Urinary bladder (tissue), 4 donors: ENCODE results near the gene ROPN1L. TPM values are rescaled to one million over a fixed set of nuclear protein-coding genes. Genes with fewer than 3 reads are reported as not detected.
"Not testable (repeated sequence)": the region's sequence is repeated elsewhere in the genome, so short reads cannot be mapped to it uniquely, and the experiment has no call there.

Source experiments
- DNase-seq: peaks from one replicate; pipeline ENCODE4 v3.0.0-alpha.2; 2015; ENCODE audit errors: extremely low spot score
- H3K27ac ChIP-seq: one replicate; pipeline ENCODE4 v1.5.1; 2013; ENCODE audit warnings: low read depth, mild to moderate bottlenecking, moderate library complexity
- H3K36me3 ChIP-seq: one replicate; pipeline ENCODE4 v1.6.1; 2013; ENCODE audit warnings: mild to moderate bottlenecking, moderate library complexity; ENCODE audit not compliant: insufficient read depth
- H3K4me1 ChIP-seq: one replicate; pipeline ENCODE4 v1.6.1; 2013; ENCODE audit warnings: mild to moderate bottlenecking, moderate library complexity; ENCODE audit not compliant: insufficient read depth
- H3K4me3 ChIP-seq: one replicate; pipeline ENCODE4 v1.5.1; 2013; ENCODE audit warnings: low read depth, low read length
- WGBS: extraction: QIAGEN DNeasy Blood & Tissue Kit; methylation state at CpG from one replicate; pipeline ENCODE4 v1.1.7; 2013; 5-methylcytosine and 5-hydroxymethylcytosine counted together
- polyA plus RNA-seq: library from polyadenylated mRNA; stranded (reverse); fragments of 200-250 nt; gene quantifications from one replicate; pipeline ENCODE4 v1.2.3, GENCODE V29; 2013
- small RNA-seq: library from RNA; depleted of rRNA; stranded (forward); fragments of <200 nt; gene quantifications from one replicate; pipeline ENCODE3, GENCODE V24; 2014
- total RNA-seq: library from RNA; depleted of rRNA; stranded (reverse); fragments of >200 nt; gene quantifications from one replicate; pipeline ENCODE4 v1.2.3, GENCODE V29; 2014
- donor health status: healthy with polysubstance abuse.
- donor health status: healthy.

Gene ROPN1L
- total and polyA plus RNA-seq, 2 donors: 0.26 to 0.72 TPM

DNA sequence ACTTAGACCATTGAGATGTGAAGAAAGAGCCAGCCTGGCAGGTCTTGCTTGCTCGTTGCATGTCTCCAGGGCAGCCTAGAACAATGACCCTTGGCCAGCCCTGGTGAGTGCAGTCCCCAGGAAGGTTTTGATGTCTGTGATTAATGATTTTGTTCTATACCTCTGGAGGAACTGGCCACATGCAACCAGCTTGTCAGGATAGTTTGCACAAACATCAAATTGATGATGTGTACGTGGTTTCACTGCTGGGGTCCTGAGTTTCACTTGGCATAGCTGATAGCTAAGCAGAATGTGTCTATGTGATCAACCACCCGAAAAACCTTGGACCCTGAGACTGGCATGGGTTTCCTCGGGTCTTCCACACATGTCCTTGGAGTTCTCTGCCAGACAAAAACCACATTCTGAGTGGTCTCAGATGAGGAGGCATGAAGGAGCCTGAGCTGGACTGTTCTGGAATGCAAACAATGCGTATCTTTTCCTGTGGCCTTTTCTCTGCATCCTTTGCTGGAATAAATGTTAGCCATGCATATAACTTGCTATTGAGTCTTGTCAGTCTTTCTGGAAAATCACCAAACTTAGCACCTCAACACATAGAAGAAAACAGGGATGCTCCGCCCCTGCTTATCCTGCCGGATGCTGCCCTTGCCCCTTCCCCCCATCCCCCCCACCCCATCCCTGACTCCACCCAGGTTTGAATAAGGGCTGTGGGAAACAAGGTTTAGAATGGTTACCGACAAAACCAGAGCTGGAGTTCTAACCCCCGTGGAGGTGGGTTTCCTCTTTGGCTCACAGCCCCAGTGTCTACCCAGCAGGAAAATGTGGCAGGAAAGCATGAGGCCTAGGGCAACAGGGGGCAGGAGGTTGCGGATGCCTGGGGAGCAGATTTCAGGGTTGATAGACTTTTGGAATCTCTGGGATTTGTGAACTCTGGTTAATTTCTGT lies 72.1 kb downstream of the ROPN1L start:
- Histone ChIP-seq H3K4me3 (no peak overlapping the region), H3K4me1 (no peaks in the 10 kb centered on the region), H3K27ac (no peak overlapping the region), H3K36me3 (no peaks in the 10 kb centered on the region)
- DNase-seq: no peak
- WGBS: 62% methylated on average over 10 of the region's 10 CpGs

DNA sequence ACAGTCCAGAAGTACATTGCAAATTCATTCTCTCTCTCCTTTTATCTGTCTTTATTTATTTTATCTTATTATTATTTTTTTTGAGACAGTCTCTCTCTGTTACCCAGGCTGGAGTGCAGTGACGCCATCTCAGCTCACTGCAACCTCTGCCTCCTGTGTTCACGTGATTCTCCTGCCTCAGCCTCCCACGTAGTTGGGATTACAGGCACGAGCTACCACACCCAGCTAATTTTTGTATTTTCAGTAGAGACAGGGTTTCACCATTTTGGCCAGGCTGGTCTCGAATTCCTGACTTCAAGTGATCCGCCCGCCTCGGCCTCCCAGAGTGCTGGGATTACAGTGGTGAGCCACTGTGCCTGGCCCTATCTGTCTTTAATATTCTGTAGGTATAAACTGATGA lies 72.9 kb downstream of the ROPN1L start:
- WGBS: 89% methylated on average over 8 of the region's 8 CpGs
- not testable (repeated sequence) for DNase-seq, H3K36me3 ChIP-seq, H3K4me3 ChIP-seq, H3K27ac ChIP-seq, H3K4me1 ChIP-seq

Small RNA genes lying within 50 kb of the gene (small RNA-seq; reads per million reads assigned to genes)
- gene MIR6131: not detected

Other genes starting within 250 kb of the ROPN1L start
- 40.1 TPM for gene ATPSCKMT, start 192.0 kb upstream of the ROPN1L start, total RNA-seq
- 13.9 TPM for gene ATPSCKMT, start 192.0 kb upstream of the ROPN1L start, polyA plus RNA-seq
- 173 TPM for gene CCT5, start 191.6 kb upstream of the ROPN1L start, total RNA-seq
- 148 TPM for gene CCT5, start 191.6 kb upstream of the ROPN1L start, polyA plus RNA-seq
- gene CMBL, start 134.0 kb upstream of the ROPN1L start, total RNA-seq: 17.2 TPM
- 28.2 TPM for gene CMBL, start 134.0 kb upstream of the ROPN1L start, polyA plus RNA-seq
- 165 TPM for gene MARCHF6, start 88.2 kb upstream of the ROPN1L start, total RNA-seq
- 39.0 TPM for gene MARCHF6, start 88.2 kb upstream of the ROPN1L start, polyA plus RNA-seq
- 4.4 TPM for gene ANKRD33B, start 122.2 kb downstream of the ROPN1L start, total RNA-seq
- gene ANKRD33B, start 122.2 kb downstream of the ROPN1L start, polyA plus RNA-seq: 4.7 TPM